Neuronal stem cell (in vitro differentiated cells): ENCODE measurements around the gene ARL14EPL.

ENCODE experiments used
- DNase-seq: peaks from one replicate; pipeline ENCODE4 v3.0.0-alpha.2; 2013; ENCODE audit warnings: low spot score
- H2AFZ ChIP-seq: one replicate; pipeline ENCODE4 v1.6.1; 2013; ENCODE audit warnings: mild to moderate bottlenecking, low read length, inconsistent platforms
- H2AK5ac ChIP-seq: 2 replicates; pipeline ENCODE4 v1.6.1; 2013; ENCODE audit warnings: low read depth, mild to moderate bottlenecking, inconsistent platforms, low read length, moderate library complexity, mixed read lengths
- H2BK120ac ChIP-seq: 2 replicates; pipeline ENCODE4 v1.6.1; 2013; ENCODE audit warnings: low read depth, mild to moderate bottlenecking, inconsistent platforms, low read length, moderate library complexity, mixed read lengths
- H2BK12ac ChIP-seq: one replicate; pipeline ENCODE4 v1.6.1; 2013; ENCODE audit warnings: low read length, inconsistent platforms
- H2BK15ac ChIP-seq: 2 replicates; pipeline ENCODE4 v1.6.1; 2013; ENCODE audit warnings: mild to moderate bottlenecking, low read length, inconsistent platforms, mixed read lengths
- H2BK5ac ChIP-seq: one replicate; pipeline ENCODE4 v1.6.1; 2013; ENCODE audit warnings: inconsistent platforms, mild to moderate bottlenecking, low read length, moderate library complexity
- H3K14ac ChIP-seq: one replicate; pipeline ENCODE4 v1.6.1; 2013; ENCODE audit warnings: low read length, inconsistent platforms
- H3K18ac ChIP-seq: 2 replicates; pipeline ENCODE4 v1.6.1; 2013; ENCODE audit warnings: low read length, inconsistent platforms
- H3K23ac ChIP-seq: 2 replicates; pipeline ENCODE4 v1.6.1; 2013; ENCODE audit warnings: low read depth, mild to moderate bottlenecking, mixed read lengths, low read length, inconsistent platforms; ENCODE audit not compliant: poor library complexity
- H3K27ac ChIP-seq: replicated peaks from 3 replicates; pipeline ENCODE4 v1.5.1; 2013; ENCODE audit warnings: low read length, inconsistent platforms
- H3K27me3 ChIP-seq, 3 experiments: 2 replicates each; pipeline ENCODE4 v1.6.1; 2013; ENCODE audit warnings: low read length in 3 of 3, mild to moderate bottlenecking in 2 of 3, inconsistent platforms in 1 of 3, low read depth in 1 of 3, mixed read lengths in 1 of 3, moderate library complexity in 1 of 3; ENCODE audit not compliant: control insufficient read depth in 3 of 3, insufficient read depth in 3 of 3
- H3K36me3 ChIP-seq, 2 donors: replicated peaks in 1 of 2; 2 replicates each; pipeline ENCODE4 v1.6.1; 2013; ENCODE audit warnings: low read length in 2 of 2; ENCODE audit not compliant: control insufficient read depth in 2 of 2, insufficient read depth in 2 of 2
- H3K4ac ChIP-seq: 2 replicates; pipeline ENCODE4 v1.6.1; 2013; ENCODE audit warnings: inconsistent platforms, mild to moderate bottlenecking, low read length, moderate library complexity
- H3K4me1 ChIP-seq, 2 donors: 1 replicate in 1 of 2; 2 replicates in 1 of 2; pipeline ENCODE4 v1.6.1; 2013; ENCODE audit warnings: low read length in 2 of 2, low read depth in 1 of 2; ENCODE audit not compliant: control insufficient read depth in 2 of 2, insufficient read depth in 1 of 2
- H3K4me2 ChIP-seq: one replicate; pipeline ENCODE4 v1.6.1; 2013; ENCODE audit warnings: mild to moderate bottlenecking, low read length, inconsistent platforms; ENCODE audit not compliant: insufficient read depth, poor library complexity, severe bottlenecking
- H3K4me3 ChIP-seq, 2 donors: 2 replicates each; pipeline ENCODE4 v1.5.1; 2013; ENCODE audit warnings: low read length in 2 of 2, mild to moderate bottlenecking in 2 of 2, inconsistent platforms in 1 of 2, moderate library complexity in 1 of 2
- H3K79me1 ChIP-seq: one replicate; pipeline ENCODE4 v1.6.1; 2013; ENCODE audit warnings: low read depth, mild to moderate bottlenecking, inconsistent platforms, low read length, moderate library complexity
- H3K9ac ChIP-seq: one replicate; pipeline ENCODE4 v1.6.1; 2013; ENCODE audit warnings: mild to moderate bottlenecking, low read depth, low read length, inconsistent platforms; ENCODE audit not compliant: poor library complexity
- H3K9me3 ChIP-seq, 2 donors: replicated peaks in 1 of 2; 2 replicates each; pipeline versions ENCODE3 to v1.6.1; 2013; ENCODE audit warnings: low read length in 2 of 2, mild to moderate bottlenecking in 2 of 2, inconsistent platforms in 1 of 2, low read depth in 1 of 2, mixed read lengths in 1 of 2, moderate library complexity in 1 of 2; ENCODE audit not compliant: control insufficient read depth in 2 of 2, insufficient read depth in 1 of 2
- H4K8ac ChIP-seq: one replicate; pipeline ENCODE4 v1.6.1; 2013; ENCODE audit warnings: low read depth, mild to moderate bottlenecking, inconsistent platforms, low read length, moderate library complexity
- H4K91ac ChIP-seq: one replicate; pipeline ENCODE4 v1.6.1; 2013; ENCODE audit warnings: low read length, low read depth, mild to moderate bottlenecking, inconsistent platforms; ENCODE audit not compliant: poor library complexity
- WGBS, 2 donors: extraction: QIAGEN DNeasy Blood & Tissue Kit; methylation state at CpG; one replicate each; pipeline ENCODE4 v1.1.7; 2013; ENCODE audit warnings: missing lambda C conversion rate in 2 of 2, mixed read lengths in 1 of 2; ENCODE audit not compliant: insufficient read length in 2 of 2, insufficient replicate concordance in 1 of 2; ENCODE audit errors: extremely low coverage in 2 of 2; 5-methylcytosine and 5-hydroxymethylcytosine counted together

The ARL14EPL gene

DNA sequence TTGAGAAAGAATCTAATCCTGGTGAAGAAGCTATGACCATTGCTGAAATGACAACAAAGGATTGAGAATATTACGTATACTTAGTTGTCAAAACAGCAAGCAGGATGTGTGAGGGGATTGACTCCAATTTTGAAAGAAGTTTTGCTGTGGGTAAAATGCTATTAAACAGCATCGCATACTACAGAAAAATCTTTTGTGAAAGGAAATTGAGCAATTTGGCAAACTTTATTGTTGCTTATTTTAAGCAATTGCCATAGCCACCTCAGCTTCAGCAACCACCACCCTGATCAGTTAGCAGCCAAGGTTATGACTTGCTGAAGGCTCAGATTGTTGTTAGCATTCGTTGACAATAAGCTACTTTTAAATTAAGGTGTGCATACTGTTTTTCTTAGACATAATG, 22.5 kb upstream of the ARL14EPL start:
- Histone ChIP-seq H3K36me3 (no peaks in the 10 kb centered on the region), H2AFZ (no peak overlapping the region), H3K14ac (no peak overlapping the region), H4K8ac (no peak overlapping the region), H4K91ac (no peak overlapping the region), H3K4me3 (no peak overlapping the region), H3K4ac (no peak overlapping the region), H3K9me3 (no peaks in the 10 kb centered on the region), H3K23ac (no peak overlapping the region), H2BK15ac (no peak overlapping the region), H2AK5ac (no peak overlapping the region), H2BK12ac (no peak overlapping the region), H3K18ac (no peak overlapping the region), H3K79me1 (no peaks in the 10 kb centered on the region), H3K4me1 (no peaks in the 10 kb centered on the region), H3K27ac (no peak overlapping the region), H3K27me3 (no peaks in the 10 kb centered on the region), H2BK120ac (no peak overlapping the region), H3K4me2 (no peak overlapping the region), H2BK5ac (no peak overlapping the region), H3K9ac (no peak overlapping the region)
- no CpG with 5 or more reads among the region's 3 CpGs for WGBS, 2 donors
- DNase-seq: no peak

DNA sequence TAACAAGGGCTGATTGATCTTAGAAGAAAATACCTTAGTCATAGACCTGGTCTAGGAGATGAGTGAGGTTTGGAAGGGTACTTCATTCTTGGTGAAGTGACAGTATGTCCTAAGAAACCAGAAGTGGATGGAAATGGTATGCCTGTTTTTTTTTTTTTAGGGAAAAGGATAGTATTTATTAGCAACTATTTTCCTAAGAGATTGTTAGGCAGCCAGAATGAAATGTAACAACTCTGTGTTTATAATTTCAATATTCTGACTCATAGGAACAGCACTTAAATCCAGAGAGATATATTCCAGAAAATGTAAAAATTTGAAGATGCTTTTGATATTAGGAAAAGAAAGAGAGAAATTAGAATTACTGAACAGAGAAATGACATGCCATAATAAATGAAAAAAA, 21.2 kb upstream of the ARL14EPL start:
- Histone ChIP-seq H3K23ac (no peak overlapping the region), H2AFZ (no peak overlapping the region), H3K4me3 (no peak overlapping the region), H4K8ac (no peak overlapping the region), H3K4me1 (no peaks in the 10 kb centered on the region), H2AK5ac (no peak overlapping the region), H3K18ac (no peak overlapping the region), H3K4ac (no peak overlapping the region), H2BK5ac (no peak overlapping the region), H4K91ac (no peak overlapping the region), H3K9me3 (no peaks in the 10 kb centered on the region), H3K9ac (no peak overlapping the region), H2BK12ac (no peak overlapping the region), H3K14ac (no peak overlapping the region), H3K27ac (no peak overlapping the region), H3K4me2 (no peak overlapping the region), H3K79me1 (no peaks in the 10 kb centered on the region), H2BK15ac (no peak overlapping the region), H3K36me3 (no peaks in the 10 kb centered on the region), H2BK120ac (no peak overlapping the region), H3K27me3 (no peaks in the 10 kb centered on the region)
- no peak for DNase-seq

GRCh38 chr5:116013207-116013785, 19.0 kb upstream of the ARL14EPL start:
- Histone ChIP-seq H3K27me3 (no peaks in the 10 kb centered on the region), H4K8ac (no peak overlapping the region), H2BK5ac (no peak overlapping the region), H2BK15ac (no peak overlapping the region), H3K9ac (no peak overlapping the region), H2BK12ac (no peak overlapping the region), H3K23ac (no peak overlapping the region), H3K9me3 (no peaks in the 10 kb centered on the region), H3K4me1 (no peaks in the 10 kb centered on the region), H3K27ac (no peak overlapping the region), H3K4me3 (no peak overlapping the region), H2AK5ac (no peak overlapping the region), H3K14ac (no peak overlapping the region), H2BK120ac (no peak overlapping the region), H2AFZ (no peak overlapping the region), H3K36me3 (no peaks in the 10 kb centered on the region), H3K4ac (no peak overlapping the region), H4K91ac (no peak overlapping the region), H3K18ac (no peak overlapping the region), H3K4me2 (no peak overlapping the region), H3K79me1 (no peaks in the 10 kb centered on the region)
- WGBS, 2 donors: no CpG with 5 or more reads among the region's 6 CpGs
- no peak for DNase-seq

DNA sequence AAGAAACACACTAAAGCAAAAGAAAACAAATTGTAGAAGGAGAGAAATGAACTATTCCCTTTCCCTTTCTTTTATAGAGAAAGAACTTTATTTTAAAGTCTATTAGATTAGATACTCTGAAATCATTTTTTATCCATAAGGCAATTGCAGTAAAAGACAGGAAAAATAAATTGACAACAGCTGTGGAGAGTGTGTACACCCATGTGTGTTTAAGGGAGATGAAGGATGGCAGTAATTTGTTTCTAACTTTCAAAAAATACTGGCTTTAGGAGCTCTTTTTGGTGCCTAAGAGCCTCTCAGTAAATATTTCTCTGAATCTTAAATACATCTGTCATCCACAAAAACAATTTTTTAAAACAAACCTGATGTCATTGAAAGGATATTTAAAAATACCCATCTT, 18.3 kb upstream of the ARL14EPL start:
- no peaks in the 10 kb centered on the region for H3K9me3 ChIP-seq
- no peak overlapping the region for H3K18ac ChIP-seq
- DNase-seq: no peak
- H3K23ac ChIP-seq: no peak overlapping the region
- H3K4me3 ChIP-seq: no peak overlapping the region
- no peak overlapping the region for H3K4ac ChIP-seq
- H3K27ac ChIP-seq: no peak overlapping the region
- no peak overlapping the region for H2BK5ac ChIP-seq
- no peak overlapping the region for H4K8ac ChIP-seq
- no peak overlapping the region for H2BK15ac ChIP-seq
- H2BK120ac ChIP-seq: no peak overlapping the region
- no peaks in the 10 kb centered on the region for H3K27me3 ChIP-seq
- H3K79me1 ChIP-seq: no peaks in the 10 kb centered on the region
- no peak overlapping the region for H2AFZ ChIP-seq
- no peak overlapping the region for H3K9ac ChIP-seq
- no peak overlapping the region for H2AK5ac ChIP-seq
- no peak overlapping the region for H3K14ac ChIP-seq
- no peaks in the 10 kb centered on the region for H3K36me3 ChIP-seq
- H3K4me2 ChIP-seq: no peak overlapping the region
- no peak overlapping the region for H2BK12ac ChIP-seq
- no peak overlapping the region for H4K91ac ChIP-seq
- no peaks in the 10 kb centered on the region for H3K4me1 ChIP-seq
